Measurements from ENCODE around the gene ANKH.
"Not testable (repeated sequence)": the region's sequence is repeated elsewhere in the genome, so short reads cannot be mapped to it uniquely, and the experiment has no call there.

ANKH gene

GRCh38 chr5:14826714-14827113 is 44.9 kb downstream of the ANKH start:
- no peak for DNase-seq (ENCODE audit: low read depth)

GRCh38 chr5:14825977-14826376 is 45.6 kb downstream of the ANKH start:
- DNase-seq (ENCODE audit: low read depth): no peak

GRCh38 chr5:14824499-14824898 is 47.1 kb downstream of the ANKH start:
- DNase-seq (ENCODE audit: low read depth): no peak

GRCh38 chr5:14821100-14821845 is 50.3 kb downstream of the ANKH start:
- no peak for DNase-seq (ENCODE audit: low read depth)

GRCh38 chr5:14818931-14819790 is 52.4 kb downstream of the ANKH start:
- DNase-seq (ENCODE audit: low read depth): no peak

- DNase-seq (ENCODE audit: low read depth): not testable (repeated sequence)
Measured at GRCh38 chr5:14817762-14818136, 53.8 kb downstream of the ANKH start.

- DNase-seq (ENCODE audit: low read depth): peak; percentile 98
Measured at GRCh38 chr5:14816999-14817761, 54.4 kb downstream of the ANKH start.

- peak; percentile 52 for DNase-seq (ENCODE audit: low read depth)
Measured at GRCh38 chr5:14816374-14816998, 55.1 kb downstream of the ANKH start.

- no peak for DNase-seq (ENCODE audit: low read depth)
Measured at GRCh38 chr5:14813747-14814146, 57.8 kb downstream of the ANKH start.

- no peak for DNase-seq (ENCODE audit: low read depth)
Measured at GRCh38 chr5:14812166-14812565, 59.4 kb downstream of the ANKH start.

GRCh38 chr5:14810928-14811572 is 60.5 kb downstream of the ANKH start:
- DNase-seq (ENCODE audit: low read depth): no peak

- no peak for DNase-seq (ENCODE audit: low read depth)
Measured at GRCh38 chr5:14810282-14810681, 61.3 kb downstream of the ANKH start.

- DNase-seq (ENCODE audit: low read depth): peak; percentile 93
Measured at GRCh38 chr5:14809369-14810155, 62.0 kb downstream of the ANKH start.

GRCh38 chr5:14807471-14807870 is 64.1 kb downstream of the ANKH start:
- DNase-seq (ENCODE audit: low read depth): no peak

- DNase-seq (ENCODE audit: low read depth): peak; percentile 96
Measured at GRCh38 chr5:14806456-14806855, 65.1 kb downstream of the ANKH start.

- no peak for DNase-seq (ENCODE audit: low read depth)
Measured at GRCh38 chr5:14802541-14802940, 69.0 kb downstream of the ANKH start.

GRCh38 chr5:14801792-14802191 is 69.8 kb downstream of the ANKH start:
- DNase-seq (ENCODE audit: low read depth): no peak

GRCh38 chr5:14797385-14797784 is 74.2 kb downstream of the ANKH start:
- DNase-seq (ENCODE audit: low read depth): not testable (repeated sequence)

GRCh38 chr5:14794583-14795230 is 76.9 kb downstream of the ANKH start:
- no peak for DNase-seq (ENCODE audit: low read depth)

- DNase-seq (ENCODE audit: low read depth): no peak
Measured at GRCh38 chr5:14793851-14794250, 77.7 kb downstream of the ANKH start.

Data from stromal cell of bone marrow (primary cell).